Ramos (cell line): ENCODE measurements around the gene LEKR1.
"Not testable (repeated sequence)": the region's sequence is repeated elsewhere in the genome, so short reads cannot be mapped to it uniquely, and the experiment has no call there.

Experiments
- in situ Hi-C: fragments of 300-500 bp; cut with MboI; formaldehyde crosslinking; loops from one replicate; pipeline ENCODE4 v1.14.3; 2022; ENCODE audit warnings: low sequenced_read_pairs; ENCODE audit not compliant: unreplicated experiment

Gene LEKR1

DNA sequence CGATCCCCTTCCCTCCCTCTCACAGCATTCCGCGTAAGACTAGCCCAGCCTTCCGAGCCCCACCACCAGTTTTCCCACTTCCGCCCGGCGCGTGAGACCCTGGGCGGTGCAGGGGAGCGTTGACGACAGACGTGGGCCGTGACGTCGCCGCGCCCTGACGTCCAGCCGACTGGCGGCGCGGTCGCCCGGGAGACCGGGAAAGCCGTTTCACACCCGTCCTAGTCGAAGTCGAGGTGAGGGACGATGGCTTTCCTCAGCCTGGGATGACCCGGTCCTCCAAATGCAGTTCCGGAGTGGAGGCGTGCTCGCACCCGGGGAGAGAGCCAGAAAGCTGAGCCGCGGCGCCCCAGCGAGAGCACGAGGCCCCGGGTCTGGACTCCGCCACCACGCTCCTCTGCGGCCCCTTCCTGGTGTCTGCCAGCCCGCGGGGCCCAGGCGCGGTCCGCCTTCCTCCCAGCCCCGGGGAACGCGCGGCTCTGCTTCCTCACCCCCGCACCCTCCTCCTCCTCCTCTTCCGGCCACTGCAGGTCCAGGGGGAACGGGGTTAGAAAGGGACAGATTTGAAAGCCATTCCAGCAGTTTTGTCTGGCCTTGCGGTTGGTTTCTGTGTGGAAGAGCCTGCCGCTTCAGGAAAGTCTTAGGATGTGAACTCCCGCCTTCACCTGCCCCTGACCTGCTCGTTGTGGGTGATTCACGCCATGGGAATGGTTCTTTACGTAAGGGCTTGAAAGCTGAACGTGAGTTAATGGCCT, at the start of gene LEKR1:
Gene LEKR1, plus strand, starts transcription at position 210 of the 752 bp plus-strand sequence. CDS start 2,977 bp downstream, outside the sequence.
- in situ Hi-C loops = loop anchor here (10.0 kb wide), 1 partner anchor 272 kb away; the partner anchor contains the start of gene SSR3

- in situ Hi-C loops = no loop called here
Observed at GRCh38 chr3:156776871-156777270, 49.3 kb upstream of the LEKR1 start.

- in situ Hi-C loops = no loop called here
Observed at GRCh38 chr3:156781310-156782230, 44.6 kb upstream of the LEKR1 start.

DNA sequence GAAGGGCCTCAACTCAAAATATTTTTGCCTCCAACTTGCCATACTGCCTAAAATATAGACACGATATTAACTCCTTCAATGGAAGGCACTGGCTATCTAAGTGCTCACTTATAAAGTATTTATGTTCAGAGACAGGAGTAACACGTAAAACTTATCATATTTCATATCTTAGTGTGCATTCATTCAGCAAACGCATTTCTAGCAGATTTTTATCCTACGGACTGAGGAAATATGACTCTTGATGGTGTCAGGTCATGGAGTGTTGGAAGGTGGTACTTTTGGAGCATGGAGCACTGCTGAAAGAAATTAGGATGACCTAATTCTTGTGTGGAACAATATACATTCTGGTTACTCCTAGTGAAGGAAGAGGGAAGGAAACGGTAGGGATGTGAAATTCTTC, 43.8 kb upstream of the LEKR1 start:
- in situ Hi-C loops = no loop called here

- in situ Hi-C loops = no loop called here
Observed at GRCh38 chr3:156782921-156783320, 43.2 kb upstream of the LEKR1 start.

DNA sequence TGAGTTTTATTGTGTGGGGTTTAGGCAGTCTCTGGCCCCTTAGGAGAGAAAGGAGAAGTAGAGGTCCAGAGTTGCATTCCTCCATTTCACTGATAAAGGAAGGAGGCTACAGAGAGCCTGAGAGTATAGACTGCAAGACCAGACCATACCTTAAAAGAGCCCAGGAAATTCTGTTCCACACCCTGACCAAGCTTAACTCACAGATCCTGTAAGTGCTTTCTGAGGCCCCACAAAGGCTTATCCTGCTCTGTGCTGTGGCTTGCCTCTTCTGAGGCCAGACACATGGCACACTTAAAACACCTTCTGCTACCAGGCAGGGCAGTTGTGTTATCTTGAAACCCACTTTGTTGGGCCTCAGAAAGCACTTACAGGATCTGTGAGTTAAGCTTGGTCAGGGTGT, 39.2 kb upstream of the LEKR1 start:
- in situ Hi-C loops = no loop called here

DNA sequence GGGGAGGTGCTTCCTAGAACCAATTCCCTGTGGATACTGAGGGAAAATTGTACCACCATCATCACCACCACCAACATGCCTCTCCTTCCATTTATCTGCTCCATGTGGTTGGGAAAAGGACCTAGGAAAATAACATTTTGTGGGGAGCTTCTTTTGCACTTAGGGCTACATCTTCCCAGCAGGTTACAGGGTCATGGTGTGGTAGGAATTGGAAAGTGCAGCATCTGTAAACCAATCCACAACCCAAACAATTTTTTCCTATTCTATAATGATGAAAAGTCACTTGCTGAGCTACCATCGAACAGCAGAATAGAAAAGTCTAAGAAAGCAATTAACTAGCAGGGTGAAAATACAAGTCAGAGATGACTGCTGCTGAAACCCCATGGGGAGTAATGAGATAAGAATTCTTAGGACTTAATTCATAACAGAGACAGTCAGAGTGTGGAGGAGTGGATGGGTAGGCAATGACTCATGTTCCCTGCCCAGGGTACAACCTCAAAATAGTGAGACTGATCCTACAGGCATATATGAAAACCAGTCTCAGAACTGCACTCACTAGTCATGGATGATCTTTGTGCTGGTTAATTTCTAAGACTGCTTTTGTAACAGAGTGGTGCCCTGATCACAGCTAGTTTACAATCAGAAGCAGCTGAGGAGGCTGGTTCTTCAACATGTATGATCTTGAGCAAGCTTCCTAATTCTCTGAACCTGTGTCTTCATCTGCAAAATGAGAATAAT, 38.1 kb upstream of the LEKR1 start:
- in situ Hi-C loops = no loop called here

GRCh38 chr3:156788846-156789245, 37.3 kb upstream of the LEKR1 start:
- in situ Hi-C loops = no loop called here

DNA sequence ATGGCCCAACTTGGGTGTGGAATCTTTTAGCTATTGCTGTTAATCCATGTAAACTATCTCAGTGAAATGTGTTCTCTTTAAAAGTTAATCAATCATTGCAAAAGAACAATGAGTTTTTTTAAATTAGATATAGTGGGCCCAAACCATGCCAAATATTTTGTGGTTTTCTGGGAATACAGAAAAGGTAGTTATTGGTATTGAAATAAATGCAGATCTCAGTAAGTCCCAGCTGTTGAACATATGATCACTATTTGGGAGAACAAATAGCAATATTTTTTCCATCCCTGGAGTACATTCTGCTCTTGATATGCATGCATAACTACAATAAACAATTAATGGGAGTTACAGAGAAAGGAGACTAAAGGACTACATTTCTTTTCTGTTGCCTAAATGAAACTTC, 36.0 kb upstream of the LEKR1 start:
- in situ Hi-C loops = no loop called here

- in situ Hi-C loops = no loop called here
Observed at GRCh38 chr3:156792114-156792513, 34.0 kb upstream of the LEKR1 start.

DNA sequence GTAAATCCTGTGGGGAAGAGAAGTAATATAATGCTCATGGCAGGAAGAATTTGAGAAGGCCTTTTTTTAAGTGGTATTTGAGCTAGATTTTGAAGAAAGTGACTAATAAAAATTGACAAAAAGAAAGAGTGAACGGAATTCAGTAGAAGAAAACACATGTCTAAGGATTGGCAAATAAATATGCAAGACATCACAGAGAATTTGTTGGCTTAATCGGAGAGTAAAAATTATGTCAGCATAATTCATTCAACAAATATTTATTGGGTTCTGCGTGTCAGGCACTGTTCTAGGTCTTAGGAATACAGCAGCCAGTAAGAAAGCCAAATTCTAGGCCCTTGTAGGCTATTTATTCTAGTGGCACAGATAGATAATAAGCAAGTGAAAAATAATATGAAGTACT, 33.6 kb upstream of the LEKR1 start:
- in situ Hi-C loops = no loop called here

DNA sequence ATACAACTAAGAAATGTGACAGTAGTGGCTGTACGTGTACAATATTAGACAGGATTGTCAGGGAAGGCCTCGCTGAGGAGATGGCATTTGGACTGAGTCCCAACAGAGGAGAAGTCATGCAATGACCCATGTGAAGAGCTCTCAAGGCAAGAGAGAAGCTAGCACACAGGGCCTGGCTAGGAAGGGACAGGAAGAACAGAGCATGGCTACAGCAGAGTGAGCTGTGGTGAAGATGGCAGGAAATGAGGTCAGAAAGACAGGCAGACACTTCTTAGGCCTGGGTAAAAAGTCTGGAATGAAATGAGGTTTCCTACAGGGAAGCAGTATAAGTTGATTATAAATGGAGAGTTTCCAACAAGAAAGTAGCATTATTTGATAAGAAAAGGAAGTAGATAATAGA, 33.2 kb upstream of the LEKR1 start:
- in situ Hi-C loops = no loop called here

GRCh38 chr3:156793400-156793799, 32.8 kb upstream of the LEKR1 start:
- in situ Hi-C loops = no loop called here

DNA sequence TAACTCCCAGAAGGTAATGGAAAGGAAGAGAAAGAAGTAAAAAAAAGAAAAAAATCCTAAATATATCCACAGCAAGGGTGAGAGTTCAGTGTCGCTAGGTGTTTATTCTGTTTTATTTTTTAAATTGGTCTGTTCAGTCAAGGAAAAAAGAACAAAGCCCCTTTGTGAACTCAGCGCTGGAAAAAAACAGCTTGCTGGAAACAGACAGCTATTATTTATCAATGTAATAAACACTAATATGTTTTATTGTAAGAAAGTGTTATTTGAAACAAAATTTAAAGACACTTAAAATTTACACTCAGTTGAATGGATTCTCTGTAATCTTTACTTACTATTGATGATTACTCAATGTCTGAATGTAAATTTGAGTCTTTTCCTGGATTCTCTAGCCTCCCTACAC, 32.3 kb upstream of the LEKR1 start:
- in situ Hi-C loops = no loop called here

GRCh38 chr3:156795890-156796481, 30.2 kb upstream of the LEKR1 start:
- in situ Hi-C loops = no loop called here

DNA sequence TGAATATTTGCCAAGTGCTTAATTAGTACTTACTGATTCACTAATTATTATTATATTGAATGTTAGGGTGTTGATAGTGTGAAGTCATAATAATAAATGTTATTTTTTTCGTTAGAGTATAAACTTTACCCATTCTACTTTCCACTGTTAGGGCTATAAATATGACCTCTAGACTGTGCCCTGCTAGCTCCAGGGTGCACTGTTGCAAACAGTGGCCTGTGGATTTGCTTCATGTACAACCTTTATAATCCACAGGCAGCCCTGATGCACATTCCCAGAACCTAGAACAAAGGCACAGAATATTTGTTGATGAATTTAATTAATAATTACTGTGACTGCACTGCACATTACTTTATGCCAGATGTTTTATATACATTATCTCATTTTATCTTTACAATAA, 28.8 kb upstream of the LEKR1 start:
- in situ Hi-C loops = no loop called here

DNA sequence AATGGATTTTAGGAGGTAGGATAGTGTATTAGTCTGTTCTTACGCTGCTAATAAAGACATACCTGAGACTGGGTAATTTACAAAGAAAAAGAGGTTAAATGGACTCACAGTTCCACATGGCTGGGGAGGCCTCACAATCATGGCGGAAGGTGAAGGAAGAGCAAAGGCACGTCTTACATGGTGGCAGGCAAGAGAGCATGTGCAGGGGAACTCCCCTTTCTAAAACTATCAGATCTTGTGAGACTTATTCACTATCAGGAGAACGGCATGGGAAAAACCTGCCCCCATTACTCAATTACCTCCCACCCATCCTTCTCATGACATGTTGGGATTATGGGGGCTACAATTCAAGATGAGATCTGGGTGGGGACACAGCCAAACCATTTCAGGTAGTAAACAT, 25.9 kb upstream of the LEKR1 start:
- in situ Hi-C loops = not testable (repeated sequence)

DNA sequence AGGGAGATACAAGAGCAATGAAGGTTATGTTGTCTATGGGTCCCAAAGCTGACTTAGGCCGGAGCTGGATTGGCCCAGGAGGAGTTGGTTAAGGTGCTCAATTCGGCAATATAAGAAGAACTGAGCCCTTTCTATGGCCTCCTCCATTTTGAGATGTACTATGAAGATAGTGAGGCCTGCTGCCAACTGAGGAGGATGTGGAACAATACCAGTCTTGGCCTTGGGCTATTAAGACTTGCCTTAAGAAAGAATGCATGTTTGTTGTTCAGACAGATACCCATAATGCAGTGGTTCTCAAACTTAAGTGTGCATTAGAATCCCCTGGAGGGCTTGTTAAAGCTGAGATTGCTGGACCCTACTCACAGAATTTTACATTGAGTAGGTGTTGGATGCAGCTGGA, 24.4 kb upstream of the LEKR1 start:
- in situ Hi-C loops = no loop called here

GRCh38 chr3:156802821-156803606, 23.1 kb upstream of the LEKR1 start:
- in situ Hi-C loops = no loop called here
